ENCODE data around the gene AOPEP.

The AOPEP gene

GRCh38 chr9:95096807-95097206, 370.3 kb downstream of the AOPEP start:
- Histone ChIP-seq H3K4me1 (ENCODE audit: control insufficient read depth, insufficient read depth, low read length) (peaks cover 11% of the 10 kb centered on the region), H3K27ac (ENCODE audit: insufficient read depth, low read depth, low read length, poor library complexity, severe bottlenecking) (no peak overlapping the region), H3K36me3 (ENCODE audit: control insufficient read depth, insufficient read depth, low read length) (no peaks in the 10 kb centered on the region), H3K9me3 (ENCODE audit: control insufficient read depth, low read length) (no peaks in the 10 kb centered on the region), H3K4me3 (ENCODE audit: insufficient read depth, low read depth, low read length) (no peak overlapping the region), H3K27me3 (ENCODE audit: control insufficient read depth, insufficient read depth, low read length, poor library complexity, severe bottlenecking) (no peaks in the 10 kb centered on the region)
- WGBS, 2 experiments, result 93 to 95% methylated on average over 6 of the region's 6 CpGs

DNA sequence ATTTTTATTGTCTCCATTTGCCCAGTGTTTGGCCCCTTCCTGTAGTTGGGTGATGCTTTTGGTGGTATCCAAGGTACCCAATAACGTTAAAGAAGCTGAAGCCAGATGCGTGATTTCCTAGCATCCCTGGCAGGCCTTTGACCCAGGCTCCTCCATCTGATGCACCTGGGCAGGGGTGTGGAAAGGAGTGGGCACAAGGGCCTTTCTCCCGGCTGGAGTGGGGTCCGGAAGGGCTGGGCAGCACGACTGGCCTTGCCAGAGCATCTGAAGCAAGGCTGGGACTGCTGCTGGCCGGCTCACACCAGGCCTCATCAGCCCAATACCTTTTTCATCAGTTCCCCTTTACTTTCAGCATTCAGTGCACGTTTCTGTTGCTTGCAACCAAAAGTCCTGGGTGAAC, 370.8 kb downstream of the AOPEP start:
- H3K27me3 ChIP-seq (ENCODE audit: control insufficient read depth, insufficient read depth, low read length, poor library complexity, severe bottlenecking), result no peaks in the 10 kb centered on the region
- H3K4me3 ChIP-seq (ENCODE audit: insufficient read depth, low read depth, low read length), result no peak overlapping the region
- 94% methylated on average over 7 of the region's 7 CpGs for WGBS, 2 experiments
- no peaks in the 10 kb centered on the region for H3K9me3 ChIP-seq (ENCODE audit: control insufficient read depth, low read length)
- peaks cover 6% of the 10 kb centered on the region for H3K4me1 ChIP-seq (ENCODE audit: control insufficient read depth, insufficient read depth, low read length)
- no peak overlapping the region for H3K27ac ChIP-seq (ENCODE audit: insufficient read depth, low read depth, low read length, poor library complexity, severe bottlenecking)
- H3K36me3 ChIP-seq (ENCODE audit: control insufficient read depth, insufficient read depth, low read length), result no peaks in the 10 kb centered on the region

- Histone ChIP-seq H3K36me3 (ENCODE audit: control insufficient read depth, insufficient read depth, low read length) (no peaks in the 10 kb centered on the region), H3K4me1 (ENCODE audit: control insufficient read depth, insufficient read depth, low read length) (no peaks in the 10 kb centered on the region), H3K27me3 (ENCODE audit: control insufficient read depth, insufficient read depth, low read length, poor library complexity, severe bottlenecking) (no peaks in the 10 kb centered on the region), H3K4me3 (ENCODE audit: insufficient read depth, low read depth, low read length) (no peak overlapping the region), H3K9me3 (ENCODE audit: control insufficient read depth, low read length) (no peaks in the 10 kb centered on the region), H3K27ac (ENCODE audit: insufficient read depth, low read depth, low read length, poor library complexity, severe bottlenecking) (no peak overlapping the region)
- WGBS, 2 experiments, result 91 to 92% methylated on average over 12 of the region's 12 CpGs
Observed at GRCh38 chr9:95098391-95098921, 372.0 kb downstream of the AOPEP start.

DNA sequence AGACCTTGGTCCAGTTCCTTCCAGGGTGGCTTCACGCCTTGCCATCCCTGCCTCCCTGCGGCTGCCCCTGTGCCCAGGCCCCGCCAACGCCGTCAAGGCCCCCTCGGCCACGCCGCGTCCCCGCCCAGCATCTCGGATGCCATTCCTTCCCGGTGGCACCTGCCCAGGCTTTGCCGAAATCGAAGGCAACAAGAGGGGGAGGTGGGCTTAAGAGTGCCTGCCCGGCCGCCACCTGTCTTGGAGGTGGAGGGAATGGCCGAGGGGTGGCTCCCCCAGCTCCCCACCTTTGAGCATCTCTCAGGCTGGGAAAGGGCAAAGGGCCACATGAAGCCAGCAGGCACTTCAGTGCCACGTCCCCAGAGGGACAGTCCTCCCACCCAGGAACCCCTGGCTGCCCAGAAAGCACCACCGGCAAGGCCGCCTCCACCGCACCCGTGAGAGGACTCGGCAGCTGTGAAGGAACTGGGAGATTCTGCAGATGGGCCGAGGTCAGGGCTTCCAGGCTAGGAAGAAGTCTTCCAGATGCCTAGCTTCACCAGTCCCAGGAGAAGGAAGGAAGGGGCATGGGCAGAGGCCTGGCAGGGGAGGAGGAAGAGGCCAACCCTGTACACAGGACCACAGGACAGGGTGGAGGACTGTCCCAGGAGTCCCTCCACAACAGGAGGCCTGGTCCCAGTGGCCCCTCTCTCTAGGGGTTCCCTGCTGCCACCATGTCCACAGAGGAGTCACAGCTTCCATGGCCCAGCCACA, 373.0 kb downstream of the AOPEP start:
- no peaks in the 10 kb centered on the region for H3K4me1 ChIP-seq (ENCODE audit: control insufficient read depth, insufficient read depth, low read length)
- no peaks in the 10 kb centered on the region for H3K27me3 ChIP-seq (ENCODE audit: control insufficient read depth, insufficient read depth, low read length, poor library complexity, severe bottlenecking)
- no peak overlapping the region for H3K4me3 ChIP-seq (ENCODE audit: insufficient read depth, low read depth, low read length)
- no peaks in the 10 kb centered on the region for H3K9me3 ChIP-seq (ENCODE audit: control insufficient read depth, low read length)
- no peaks in the 10 kb centered on the region for H3K36me3 ChIP-seq (ENCODE audit: control insufficient read depth, insufficient read depth, low read length)
- 95 to 96% methylated on average over 24 of the region's 24 CpGs for WGBS, 2 experiments
- H3K27ac ChIP-seq (ENCODE audit: insufficient read depth, low read depth, low read length, poor library complexity, severe bottlenecking), result no peak overlapping the region

GRCh38 chr9:95100071-95100627, 373.6 kb downstream of the AOPEP start:
- 93 to 95% methylated on average over 4 of the region's 4 CpGs for WGBS, 2 experiments
- H3K9me3 ChIP-seq (ENCODE audit: control insufficient read depth, low read length), result no peaks in the 10 kb centered on the region
- no peaks in the 10 kb centered on the region for H3K4me1 ChIP-seq (ENCODE audit: control insufficient read depth, insufficient read depth, low read length)
- no peaks in the 10 kb centered on the region for H3K36me3 ChIP-seq (ENCODE audit: control insufficient read depth, insufficient read depth, low read length)
- no peaks in the 10 kb centered on the region for H3K27me3 ChIP-seq (ENCODE audit: control insufficient read depth, insufficient read depth, low read length, poor library complexity, severe bottlenecking)
- no peak overlapping the region for H3K27ac ChIP-seq (ENCODE audit: insufficient read depth, low read depth, low read length, poor library complexity, severe bottlenecking)
- no peak overlapping the region for H3K4me3 ChIP-seq (ENCODE audit: insufficient read depth, low read depth, low read length)

DNA sequence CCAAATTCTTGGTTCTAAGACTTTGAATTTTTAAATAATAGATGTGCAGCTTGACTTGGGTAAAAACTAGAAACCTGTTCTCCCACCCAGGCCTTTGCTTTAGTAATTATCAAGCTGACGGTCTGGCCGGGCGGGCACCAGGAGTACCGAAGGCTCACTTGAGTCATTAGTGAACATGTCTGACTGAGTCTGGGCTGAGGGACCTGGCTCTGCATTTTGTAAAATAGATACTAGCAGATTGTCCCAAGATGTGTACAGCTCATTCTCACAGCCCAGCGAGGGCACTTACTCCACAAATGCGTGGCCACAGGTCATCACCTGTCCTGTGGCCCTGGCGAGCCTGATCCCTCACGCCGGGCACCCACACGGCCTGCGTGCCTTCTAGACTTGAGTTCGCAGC, 374.8 kb downstream of the AOPEP start:
- no peaks in the 10 kb centered on the region for H3K4me1 ChIP-seq (ENCODE audit: control insufficient read depth, insufficient read depth, low read length)
- H3K27me3 ChIP-seq (ENCODE audit: control insufficient read depth, insufficient read depth, low read length, poor library complexity, severe bottlenecking), result no peaks in the 10 kb centered on the region
- no peak overlapping the region for H3K4me3 ChIP-seq (ENCODE audit: insufficient read depth, low read depth, low read length)
- 95 to 96% methylated on average over 12 of the region's 12 CpGs for WGBS, 2 experiments
- H3K9me3 ChIP-seq (ENCODE audit: control insufficient read depth, low read length), result no peaks in the 10 kb centered on the region
- no peaks in the 10 kb centered on the region for H3K36me3 ChIP-seq (ENCODE audit: control insufficient read depth, insufficient read depth, low read length)
- H3K27ac ChIP-seq (ENCODE audit: insufficient read depth, low read depth, low read length, poor library complexity, severe bottlenecking), result no peak overlapping the region

GRCh38 chr9:95102001-95102433, 375.5 kb downstream of the AOPEP start:
- Histone ChIP-seq H3K27me3 (ENCODE audit: control insufficient read depth, insufficient read depth, low read length, poor library complexity, severe bottlenecking) (no peaks in the 10 kb centered on the region), H3K4me3 (ENCODE audit: insufficient read depth, low read depth, low read length) (no peak overlapping the region), H3K4me1 (ENCODE audit: control insufficient read depth, insufficient read depth, low read length) (no peaks in the 10 kb centered on the region), H3K27ac (ENCODE audit: insufficient read depth, low read depth, low read length, poor library complexity, severe bottlenecking) (no peak overlapping the region), H3K9me3 (ENCODE audit: control insufficient read depth, low read length) (no peaks in the 10 kb centered on the region), H3K36me3 (ENCODE audit: control insufficient read depth, insufficient read depth, low read length) (no peaks in the 10 kb centered on the region)
- 91 to 93% methylated on average over 8 of the region's 8 CpGs for WGBS, 2 experiments

GRCh38 chr9:95102572-95102971, 376.1 kb downstream of the AOPEP start:
- Histone ChIP-seq H3K4me1 (ENCODE audit: control insufficient read depth, insufficient read depth, low read length) (no peaks in the 10 kb centered on the region), H3K9me3 (ENCODE audit: control insufficient read depth, low read length) (no peaks in the 10 kb centered on the region), H3K36me3 (ENCODE audit: control insufficient read depth, insufficient read depth, low read length) (no peaks in the 10 kb centered on the region), H3K4me3 (ENCODE audit: insufficient read depth, low read depth, low read length) (no peak overlapping the region), H3K27me3 (ENCODE audit: control insufficient read depth, insufficient read depth, low read length, poor library complexity, severe bottlenecking) (no peaks in the 10 kb centered on the region), H3K27ac (ENCODE audit: insufficient read depth, low read depth, low read length, poor library complexity, severe bottlenecking) (no peak overlapping the region)
- 89 to 90% methylated on average over 18 of the region's 18 CpGs for WGBS, 2 experiments

DNA sequence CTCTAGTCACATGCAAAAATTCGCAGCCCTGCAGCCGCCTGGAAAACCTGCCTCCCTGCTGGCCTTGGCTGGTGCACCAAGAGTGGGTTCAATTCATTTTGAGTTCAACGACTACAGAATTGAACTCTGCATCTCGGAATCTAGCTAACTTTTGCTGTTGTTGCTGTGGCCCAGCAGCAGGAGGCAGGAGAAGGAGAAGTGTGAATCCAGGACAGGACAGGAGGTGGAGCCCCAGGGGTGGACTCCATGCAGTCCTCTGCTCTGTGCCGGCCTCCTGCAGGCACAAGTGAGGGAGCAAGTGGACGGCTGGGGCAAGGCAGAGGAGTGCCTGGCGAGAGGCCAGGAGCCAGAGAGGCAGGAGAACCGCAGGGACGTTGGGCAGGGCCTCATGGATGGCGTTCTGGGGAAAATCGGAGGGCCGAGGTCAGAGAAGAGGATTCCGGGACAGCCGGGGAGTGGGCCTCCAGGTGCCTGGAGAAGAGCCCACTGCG, 376.8 kb downstream of the AOPEP start:
- Histone ChIP-seq H3K9me3 (ENCODE audit: control insufficient read depth, low read length) (no peaks in the 10 kb centered on the region), H3K4me1 (ENCODE audit: control insufficient read depth, insufficient read depth, low read length) (no peaks in the 10 kb centered on the region), H3K4me3 (ENCODE audit: insufficient read depth, low read depth, low read length) (no peak overlapping the region), H3K27ac (ENCODE audit: insufficient read depth, low read depth, low read length, poor library complexity, severe bottlenecking) (no peak overlapping the region), H3K27me3 (ENCODE audit: control insufficient read depth, insufficient read depth, low read length, poor library complexity, severe bottlenecking) (no peaks in the 10 kb centered on the region), H3K36me3 (ENCODE audit: control insufficient read depth, insufficient read depth, low read length) (no peaks in the 10 kb centered on the region)
- WGBS, 2 experiments, result 84 to 85% methylated on average over 15 of the region's 15 CpGs

DNA sequence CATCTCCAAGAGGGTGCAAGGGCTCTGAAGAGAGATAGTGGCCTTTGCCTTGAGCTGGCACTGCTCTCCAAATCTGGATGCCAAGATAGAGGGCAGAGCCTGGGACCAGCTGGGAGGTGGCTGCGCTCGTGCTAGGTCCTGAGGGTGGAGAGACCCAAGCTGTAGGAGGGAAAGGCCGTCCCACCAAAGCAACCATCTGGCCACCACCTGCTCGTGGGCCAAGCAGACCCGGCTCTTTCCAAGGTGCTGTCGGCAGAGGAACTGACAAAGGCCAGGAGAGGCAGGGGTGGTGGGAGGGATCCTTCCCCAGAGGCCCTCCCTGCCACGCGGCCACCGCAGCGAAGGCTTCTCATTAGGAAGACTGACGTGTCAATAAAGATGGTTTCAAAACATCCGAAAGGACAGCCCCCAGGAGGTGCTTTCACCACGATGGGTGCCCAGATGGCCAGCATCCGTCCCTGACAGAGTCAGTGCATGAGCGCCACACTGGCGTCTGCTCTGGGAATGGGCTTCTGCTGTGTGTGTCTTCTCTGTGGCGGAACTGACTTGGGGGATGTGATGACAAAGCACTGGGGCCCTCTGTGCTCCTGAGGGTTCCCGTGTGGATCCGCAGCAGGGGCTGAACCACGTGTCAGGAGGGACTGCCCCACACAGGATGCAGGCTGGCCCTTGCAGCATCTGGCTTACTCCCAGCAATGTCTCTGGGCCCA, 377.5 kb downstream of the AOPEP start:
- H3K4me3 ChIP-seq (ENCODE audit: insufficient read depth, low read depth, low read length), result no peak overlapping the region
- WGBS, 2 experiments, result 89 to 90% methylated on average over 20 of the region's 20 CpGs
- no peaks in the 10 kb centered on the region for H3K27me3 ChIP-seq (ENCODE audit: control insufficient read depth, insufficient read depth, low read length, poor library complexity, severe bottlenecking)
- H3K9me3 ChIP-seq (ENCODE audit: control insufficient read depth, low read length), result no peaks in the 10 kb centered on the region
- no peak overlapping the region for H3K27ac ChIP-seq (ENCODE audit: insufficient read depth, low read depth, low read length, poor library complexity, severe bottlenecking)
- no peaks in the 10 kb centered on the region for H3K4me1 ChIP-seq (ENCODE audit: control insufficient read depth, insufficient read depth, low read length)
- H3K36me3 ChIP-seq (ENCODE audit: control insufficient read depth, insufficient read depth, low read length), result no peaks in the 10 kb centered on the region
